Brain microvascular endothelial cell (primary cell): Measurements from ENCODE around the gene CDC42EP2.
A peak's percentile ranks its signal among the peaks of the same experiment; 100 is the strongest.
"Not testable (repeated sequence)": the region's sequence is repeated elsewhere in the genome, so short reads cannot be mapped to it uniquely, and the experiment has no call there.

Experiments
- DNase-seq: peaks from one replicate; pipeline ENCODE4 v3.0.0-alpha.2; 2020
- H3K27ac ChIP-seq: fragments of 250-450 bp; sonication (Bioruptor Pico); 2 replicates; pipeline ENCODE4 v1.5.1; 2020; ENCODE audit warnings: mild to moderate bottlenecking, moderate library complexity
- H3K27me3 ChIP-seq: fragments of 250-450 bp; sonication (Bioruptor Pico); replicated peaks from 2 replicates; pipeline ENCODE4 v1.5.1; 2020; ENCODE audit warnings: mild to moderate bottlenecking
- H3K36me3 ChIP-seq: fragments of 250-450 bp; sonication (Bioruptor Pico); replicated peaks from 2 replicates; pipeline ENCODE4 v1.5.1; 2020; ENCODE audit warnings: mild to moderate bottlenecking
- H3K4me3 ChIP-seq: 2 replicates; pipeline ENCODE4 v1.5.1; 2011; ENCODE audit warnings: low read depth, mild to moderate bottlenecking, control low read depth, low read length, moderate library complexity
- CTCF ChIP-seq: IDR thresholded peaks from 2 replicates; pipeline ENCODE4 v1.5.1; 2011; ENCODE audit warnings: low read depth, mild to moderate bottlenecking, moderate library complexity, low read length, control low read depth, inconsistent platforms; ENCODE audit errors: missing control alignments
- in situ Hi-C: cut with HindIII; loops from 2 replicates; pipeline ENCODE4 v1.10.0; 2017; ENCODE audit warnings: low sequenced_read_pairs, low pct_ligation_motif_present

The CDC42EP2 gene

GRCh38 chr11:65325435-65325834, 10.8 kb downstream of the CDC42EP2 start:
- DNase-seq = no peak
- peaks cover 30% of the 10 kb centered on the region for H3K36me3 ChIP-seq
- in situ Hi-C loops = no loop called here
- H3K4me3 ChIP-seq = no peak overlapping the region
- H3K27me3 ChIP-seq = no peaks in the 10 kb centered on the region
- H3K27ac ChIP-seq = no peak overlapping the region
- no peak for TF ChIP-seq CTCF

- H3K36me3 ChIP-seq = peaks cover 14% of the 10 kb centered on the region
- no peak overlapping the region for H3K4me3 ChIP-seq
- no peak for DNase-seq
- H3K27ac ChIP-seq = no peak overlapping the region
- in situ Hi-C loops = no loop called here
- H3K27me3 ChIP-seq = no peaks in the 10 kb centered on the region
- no peak for TF ChIP-seq CTCF
Observed at GRCh38 chr11:65327021-65327420, 12.4 kb downstream of the CDC42EP2 start.

GRCh38 chr11:65329478-65329877, 14.8 kb downstream of the CDC42EP2 start:
- H3K36me3 ChIP-seq = no peaks in the 10 kb centered on the region
- no peak overlapping the region for H3K4me3 ChIP-seq
- no peaks in the 10 kb centered on the region for H3K27me3 ChIP-seq
- H3K27ac ChIP-seq = no peak overlapping the region
- TF ChIP-seq CTCF = no peak
- no peak for DNase-seq
- in situ Hi-C loops = no loop called here

GRCh38 chr11:65329944-65330403, 15.3 kb downstream of the CDC42EP2 start:
- in situ Hi-C loops = no loop called here
- H3K36me3 ChIP-seq = no peaks in the 10 kb centered on the region
- no peak overlapping the region for H3K27ac ChIP-seq
- no peaks in the 10 kb centered on the region for H3K27me3 ChIP-seq
- peak; percentile 80 for TF ChIP-seq CTCF
- peak; percentile 93 for DNase-seq
- H3K4me3 ChIP-seq = no peak overlapping the region

GRCh38 chr11:65330544-65330943, 15.9 kb downstream of the CDC42EP2 start:
- in situ Hi-C loops = no loop called here
- Histone ChIP-seq H3K27ac (no peak overlapping the region), H3K36me3 (no peaks in the 10 kb centered on the region), H3K4me3 (no peak overlapping the region), H3K27me3 (no peaks in the 10 kb centered on the region)
- no peak for DNase-seq
- no peak for TF ChIP-seq CTCF

- H3K4me3 ChIP-seq, H3K36me3 ChIP-seq, in situ Hi-C loops, H3K27me3 ChIP-seq, H3K27ac ChIP-seq, DNase-seq: not testable (repeated sequence)
Observed at GRCh38 chr11:65332591-65332990, 17.9 kb downstream of the CDC42EP2 start.
